NCI-H524 treated with DMSO at 0.1 percent for 48 hours (cell line): ENCODE data around the gene FAR2.
"Not testable (repeated sequence)": the region's sequence is repeated elsewhere in the genome, so short reads cannot be mapped to it uniquely, and the experiment has no call there.

Experiments
- DNase-seq: peaks from one replicate; lab custom pipeline; 2025; lab: John Stamatoyannopoulos, UW

Gene FAR2

GRCh38 chr12:29329411-29329810, 180.3 kb downstream of the FAR2 start:
- DNase-seq, result no peak

GRCh38 chr12:29333178-29333577, 184.1 kb downstream of the FAR2 start:
- no peak for DNase-seq

- DNase-seq, result no peak
Observed at GRCh38 chr12:29334937-29335336, 185.9 kb downstream of the FAR2 start.

- DNase-seq, result no peak
Observed at GRCh38 chr12:29337325-29337724, 188.2 kb downstream of the FAR2 start.

- no peak for DNase-seq
Observed at GRCh38 chr12:29343022-29343799, 194.1 kb downstream of the FAR2 start.

- no peak for DNase-seq
Observed at GRCh38 chr12:29346769-29347421, 197.8 kb downstream of the FAR2 start.

GRCh38 chr12:29350080-29350479, 201.0 kb downstream of the FAR2 start:
- DNase-seq, result no peak

- no peak for DNase-seq
Observed at GRCh38 chr12:29354954-29355353, 205.9 kb downstream of the FAR2 start.

- DNase-seq, result no peak
Observed at GRCh38 chr12:29365091-29365490, 216.0 kb downstream of the FAR2 start.

- DNase-seq, result no peak
Observed at GRCh38 chr12:29374012-29374411, 224.9 kb downstream of the FAR2 start.

- DNase-seq, result no peak
Observed at GRCh38 chr12:29374913-29375312, 225.8 kb downstream of the FAR2 start.

- DNase-seq, result no peak
Observed at GRCh38 chr12:29376118-29376517, 227.0 kb downstream of the FAR2 start.

- peak; percentile 99 for DNase-seq
Observed at GRCh38 chr12:29380536-29381523, 231.8 kb downstream of the FAR2 start, which contains the start of gene ERGIC2. Gene ERGIC2, minus strand, starts transcription at chr12:29381172. Its CDS starts 9,539 bp downstream, at chr12:29371633.

- no peak for DNase-seq
Observed at GRCh38 chr12:29382251-29382650, 233.2 kb downstream of the FAR2 start.

GRCh38 chr12:29385194-29385593, 236.1 kb downstream of the FAR2 start:
- not testable (repeated sequence) for DNase-seq
